C4-2B (cell line): ENCODE data around the gene F3.

Experiments used
- ZFX ChIP-seq: fragments of 450-650 bp; IDR thresholded peaks from 2 replicates; pipeline ENCODE4 v1.6.1; 2017
- TF ChIP-seq, protein P1 (sequence below): fragments of 450-650 bp; conservative IDR thresholded peaks from 2 replicates; pipeline ENCODE4 v1.5.1; 2017; ENCODE audit warnings: mild to moderate bottlenecking

DNA sequence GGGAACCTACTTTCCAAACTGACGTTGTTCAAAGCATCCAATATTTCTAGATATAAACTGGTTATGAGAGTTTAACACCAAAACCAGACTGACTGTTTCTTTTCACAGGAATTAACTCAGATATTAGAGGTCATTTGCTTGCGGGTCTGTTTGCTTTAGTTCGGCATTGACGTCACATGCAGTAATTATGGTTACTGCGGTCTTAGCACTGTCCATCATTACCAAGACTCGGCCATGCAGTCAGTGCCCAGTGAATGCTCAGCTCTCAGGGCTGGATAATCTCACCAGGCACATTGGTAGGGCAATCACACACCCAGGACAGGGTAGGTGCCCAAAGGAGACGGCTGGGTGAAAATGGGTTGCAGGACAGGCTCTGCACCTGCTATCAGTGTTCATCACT lies 9.9 kb upstream of the F3 start:
- TF ChIP-seq, protein P1, sequence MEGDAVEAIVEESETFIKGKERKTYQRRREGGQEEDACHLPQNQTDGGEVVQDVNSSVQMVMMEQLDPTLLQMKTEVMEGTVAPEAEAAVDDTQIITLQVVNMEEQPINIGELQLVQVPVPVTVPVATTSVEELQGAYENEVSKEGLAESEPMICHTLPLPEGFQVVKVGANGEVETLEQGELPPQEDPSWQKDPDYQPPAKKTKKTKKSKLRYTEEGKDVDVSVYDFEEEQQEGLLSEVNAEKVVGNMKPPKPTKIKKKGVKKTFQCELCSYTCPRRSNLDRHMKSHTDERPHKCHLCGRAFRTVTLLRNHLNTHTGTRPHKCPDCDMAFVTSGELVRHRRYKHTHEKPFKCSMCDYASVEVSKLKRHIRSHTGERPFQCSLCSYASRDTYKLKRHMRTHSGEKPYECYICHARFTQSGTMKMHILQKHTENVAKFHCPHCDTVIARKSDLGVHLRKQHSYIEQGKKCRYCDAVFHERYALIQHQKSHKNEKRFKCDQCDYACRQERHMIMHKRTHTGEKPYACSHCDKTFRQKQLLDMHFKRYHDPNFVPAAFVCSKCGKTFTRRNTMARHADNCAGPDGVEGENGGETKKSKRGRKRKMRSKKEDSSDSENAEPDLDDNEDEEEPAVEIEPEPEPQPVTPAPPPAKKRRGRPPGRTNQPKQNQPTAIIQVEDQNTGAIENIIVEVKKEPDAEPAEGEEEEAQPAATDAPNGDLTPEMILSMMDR, result no peak
- TF ChIP-seq ZFX, result no peak
